Measurements from ENCODE around the gene SHB. TPM values are rescaled to one million over a fixed set of nuclear protein-coding genes. Genes with fewer than 3 reads are reported as not detected.
"Not testable (repeated sequence)": the region's sequence is repeated elsewhere in the genome, so short reads cannot be mapped to it uniquely, and the experiment has no call there.

The SHB gene
- total RNA-seq, 1 experiment from 2014 or later, result 20.7 TPM

GRCh38 chr9:37967761-37968080 is 101.3 kb downstream of the SHB start:
- DNase-seq (ENCODE audit: low spot score), result no peak
- intact Hi-C loops (cut with micrococcal nuclease; ENCODE audit: unreplicated experiment), result loop anchor here (10.0 kb wide), 2 partner anchors 57 to 97 kb away; partner anchors contain the start of gene SHB
- ChIA-PET CTCF (no interaction called here), POLR2A (ENCODE audit: low non-redundant PET) (no interaction called here)
- Histone ChIP-seq H3K36me3 (ENCODE audit: insufficient read depth, low read length, poor library complexity, severe bottlenecking) (peaks cover 4% of the 10 kb centered on the region), H3K4me1 (ENCODE audit: insufficient read depth, low read length, poor library complexity, severe bottlenecking) (peaks cover 13% of the 10 kb centered on the region), H3K27me3 (replicated peaks; ENCODE audit: insufficient read depth, low read depth, low read length, poor library complexity) (no peaks in the 10 kb centered on the region), H3K4me3 (ENCODE audit: low read depth, low read length, poor library complexity, severe bottlenecking) (no peak overlapping the region), H3K27ac (ENCODE audit: low read depth, low read length, poor library complexity, severe bottlenecking) (no peak overlapping the region), H3K9me3 (ENCODE audit: low read depth, low read length, poor library complexity, severe bottlenecking) (no peaks in the 10 kb centered on the region)
- BruUV-seq (replicated peaks), result no TSS peak
- TF ChIP-seq CTCF (conservative IDR thresholded peaks at IDR 0.05; ENCODE audit: low read depth, low read length), result no peak
- TF ChIP-seq EZH2 (IDR thresholded peaks at IDR 0.05; ENCODE audit: borderline replicate concordance, low read depth, low read length, poor library complexity, severe bottlenecking), result no peak

GRCh38 chr9:37967014-37967760 is 101.8 kb downstream of the SHB start:
- no peaks in the 10 kb centered on the region for H3K27me3 ChIP-seq (replicated peaks; ENCODE audit: insufficient read depth, low read depth, low read length, poor library complexity)
- no peak for DNase-seq (ENCODE audit: low spot score)
- no peak overlapping the region for H3K4me3 ChIP-seq (ENCODE audit: low read depth, low read length, poor library complexity, severe bottlenecking)
- peaks cover 4% of the 10 kb centered on the region for H3K36me3 ChIP-seq (ENCODE audit: insufficient read depth, low read length, poor library complexity, severe bottlenecking)
- TF ChIP-seq CTCF (conservative IDR thresholded peaks at IDR 0.05; ENCODE audit: low read depth, low read length), result no peak
- TF ChIP-seq EZH2 (IDR thresholded peaks at IDR 0.05; ENCODE audit: borderline replicate concordance, low read depth, low read length, poor library complexity, severe bottlenecking), result no peak
- ChIA-PET CTCF (no interaction called here), POLR2A (ENCODE audit: low non-redundant PET) (no interaction called here)
- H3K4me1 ChIP-seq (ENCODE audit: insufficient read depth, low read length, poor library complexity, severe bottlenecking), result peaks cover 13% of the 10 kb centered on the region
- H3K27ac ChIP-seq (ENCODE audit: low read depth, low read length, poor library complexity, severe bottlenecking), result no peak overlapping the region
- BruUV-seq (replicated peaks), result no TSS peak
- no peaks in the 10 kb centered on the region for H3K9me3 ChIP-seq (ENCODE audit: low read depth, low read length, poor library complexity, severe bottlenecking)
- intact Hi-C loops (cut with micrococcal nuclease; ENCODE audit: unreplicated experiment), result loop anchor here (10.0 kb wide), 2 partner anchors 58 to 98 kb away; partner anchors contain the start of gene SHB

- POLR2A ChIA-PET (ENCODE audit: low non-redundant PET), result no interaction called here
- H3K27me3 ChIP-seq (replicated peaks; ENCODE audit: insufficient read depth, low read depth, low read length, poor library complexity), result no peaks in the 10 kb centered on the region
- intact Hi-C loops (cut with micrococcal nuclease; ENCODE audit: unreplicated experiment), result loop anchor here (10.0 kb wide), 2 partner anchors 58 to 98 kb away; partner anchors contain the start of gene SHB
- CTCF ChIA-PET, result no interaction called here
- no peaks in the 10 kb centered on the region for H3K9me3 ChIP-seq (ENCODE audit: low read depth, low read length, poor library complexity, severe bottlenecking)
- no peak for DNase-seq (ENCODE audit: low spot score)
- H3K4me1 ChIP-seq (ENCODE audit: insufficient read depth, low read length, poor library complexity, severe bottlenecking), result peaks cover 13% of the 10 kb centered on the region
- H3K27ac ChIP-seq (ENCODE audit: low read depth, low read length, poor library complexity, severe bottlenecking), result no peak overlapping the region
- H3K36me3 ChIP-seq (ENCODE audit: insufficient read depth, low read length, poor library complexity, severe bottlenecking), result no peaks in the 10 kb centered on the region
- BruUV-seq (replicated peaks), result no TSS peak
- TF ChIP-seq EZH2 (IDR thresholded peaks at IDR 0.05; ENCODE audit: borderline replicate concordance, low read depth, low read length, poor library complexity, severe bottlenecking), result no peak
- TF ChIP-seq CTCF (conservative IDR thresholded peaks at IDR 0.05; ENCODE audit: low read depth, low read length), result no peak
- H3K4me3 ChIP-seq (ENCODE audit: low read depth, low read length, poor library complexity, severe bottlenecking), result no peak overlapping the region
Observed at GRCh38 chr9:37966412-37967013, 102.5 kb downstream of the SHB start.

GRCh38 chr9:37965676-37966345 is 103.2 kb downstream of the SHB start:
- CTCF ChIA-PET; H3K36me3 ChIP-seq (ENCODE audit: insufficient read depth, low read length, poor library complexity, severe bottlenecking): not testable (repeated sequence)

More at GRCh38 chr9:37965676-37966345, 103.2 kb downstream of the SHB start:
- POLR2A ChIA-PET (ENCODE audit: low non-redundant PET); H3K9me3 ChIP-seq (ENCODE audit: low read depth, low read length, poor library complexity, severe bottlenecking); DNase-seq (ENCODE audit: low spot score); BruUV-seq (replicated peaks); H3K27me3 ChIP-seq (replicated peaks; ENCODE audit: insufficient read depth, low read depth, low read length, poor library complexity); H3K4me3 ChIP-seq (ENCODE audit: low read depth, low read length, poor library complexity, severe bottlenecking): not testable (repeated sequence)
- Histone ChIP-seq H3K4me1 (ENCODE audit: insufficient read depth, low read length, poor library complexity, severe bottlenecking) (peaks cover 13% of the 10 kb centered on the region), H3K27ac (ENCODE audit: low read depth, low read length, poor library complexity, severe bottlenecking) (peak overlapping the region; percentile 31)
- intact Hi-C loops (cut with micrococcal nuclease; ENCODE audit: unreplicated experiment), result loop anchor here (10.0 kb wide), 2 partner anchors 59 to 99 kb away; partner anchors contain the start of gene SHB

Measured in A673 (cell line).